ENCODE measurements around the gene SST. TPM values are rescaled to one million over a fixed set of nuclear protein-coding genes. Genes with fewer than 3 reads are reported as not detected.
"Not testable (repeated sequence)": the region's sequence is repeated elsewhere in the genome, so short reads cannot be mapped to it uniquely, and the experiment has no call there.

SST gene
- total RNA-seq, 1 donor from 2014 or later: not detected

- no peak overlapping the region for H3K4me3 Mint-ChIP-seq
- DNase-seq (ENCODE audit: low spot score): no peak
- H3K27me3 ChIP-seq: no peaks in the 10 kb centered on the region
- H3K27me3 Mint-ChIP-seq (ENCODE audit: insufficient read depth, low read depth): peaks cover 4% of the 10 kb centered on the region
- no peaks in the 10 kb centered on the region for H3F3A ChIP-seq (ENCODE audit: low read depth)
- H3K9me3 ChIP-seq (ENCODE audit: low read depth): no peaks in the 10 kb centered on the region
- TF ChIP-seq, protein P1, sequence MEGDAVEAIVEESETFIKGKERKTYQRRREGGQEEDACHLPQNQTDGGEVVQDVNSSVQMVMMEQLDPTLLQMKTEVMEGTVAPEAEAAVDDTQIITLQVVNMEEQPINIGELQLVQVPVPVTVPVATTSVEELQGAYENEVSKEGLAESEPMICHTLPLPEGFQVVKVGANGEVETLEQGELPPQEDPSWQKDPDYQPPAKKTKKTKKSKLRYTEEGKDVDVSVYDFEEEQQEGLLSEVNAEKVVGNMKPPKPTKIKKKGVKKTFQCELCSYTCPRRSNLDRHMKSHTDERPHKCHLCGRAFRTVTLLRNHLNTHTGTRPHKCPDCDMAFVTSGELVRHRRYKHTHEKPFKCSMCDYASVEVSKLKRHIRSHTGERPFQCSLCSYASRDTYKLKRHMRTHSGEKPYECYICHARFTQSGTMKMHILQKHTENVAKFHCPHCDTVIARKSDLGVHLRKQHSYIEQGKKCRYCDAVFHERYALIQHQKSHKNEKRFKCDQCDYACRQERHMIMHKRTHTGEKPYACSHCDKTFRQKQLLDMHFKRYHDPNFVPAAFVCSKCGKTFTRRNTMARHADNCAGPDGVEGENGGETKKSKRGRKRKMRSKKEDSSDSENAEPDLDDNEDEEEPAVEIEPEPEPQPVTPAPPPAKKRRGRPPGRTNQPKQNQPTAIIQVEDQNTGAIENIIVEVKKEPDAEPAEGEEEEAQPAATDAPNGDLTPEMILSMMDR (IDR thresholded peaks at IDR 0.05): no peak
- no peak for TF ChIP-seq EZH2phosphoT487 (IDR thresholded peaks at IDR 0.05)
- no peak for TF ChIP-seq EZH2 (IDR thresholded peaks at IDR 0.05)
- no peaks in the 10 kb centered on the region for H4K20me1 ChIP-seq (ENCODE audit: low read depth)
- no peak overlapping the region for H3K4me2 ChIP-seq
- H3K4me1 ChIP-seq: no peaks in the 10 kb centered on the region
- no peak overlapping the region for H3K27ac ChIP-seq
- no peaks in the 10 kb centered on the region for H3K36me3 ChIP-seq
- H3K9ac ChIP-seq: no peak overlapping the region
- H3K27ac Mint-ChIP-seq: no peak overlapping the region
- H3K36me3 Mint-ChIP-seq: no peaks in the 10 kb centered on the region
- no peak overlapping the region for H2AFZ ChIP-seq (replicated peaks)
- no peak overlapping the region for H3K4me3 ChIP-seq
- H3K4me1 Mint-ChIP-seq: no peaks in the 10 kb centered on the region
- no peaks in the 10 kb centered on the region for H3K9me3 Mint-ChIP-seq
- no peaks in the 10 kb centered on the region for H3K79me2 ChIP-seq (ENCODE audit: low read depth)
Measured at GRCh38 chr3:187651282-187651681, 18.9 kb downstream of the SST start.

- DNase-seq (ENCODE audit: low spot score): no peak
- Histone ChIP-seq H2AFZ (replicated peaks) (no peak overlapping the region), H3F3A (ENCODE audit: low read depth) (no peaks in the 10 kb centered on the region), H3K36me3 (no peaks in the 10 kb centered on the region), H3K9ac (no peak overlapping the region), H3K27ac (no peak overlapping the region), H3K79me2 (ENCODE audit: low read depth) (no peaks in the 10 kb centered on the region), H3K27me3 (no peaks in the 10 kb centered on the region), H4K20me1 (ENCODE audit: low read depth) (no peaks in the 10 kb centered on the region), H3K9me3 (ENCODE audit: low read depth) (no peaks in the 10 kb centered on the region), H3K4me3 (no peak overlapping the region), H3K4me2 (no peak overlapping the region), H3K4me1 (no peaks in the 10 kb centered on the region)
- H3K27ac Mint-ChIP-seq: no peak overlapping the region
- H3K36me3 Mint-ChIP-seq: no peaks in the 10 kb centered on the region
- TF ChIP-seq EZH2phosphoT487 (IDR thresholded peaks at IDR 0.05) (no peak), EZH2 (IDR thresholded peaks at IDR 0.05) (no peak)
- TF ChIP-seq, protein P1 (IDR thresholded peaks at IDR 0.05): no peak
- no peak overlapping the region for H3K4me3 Mint-ChIP-seq
- peaks cover 11% of the 10 kb centered on the region for H3K27me3 Mint-ChIP-seq (ENCODE audit: insufficient read depth, low read depth)
- no peaks in the 10 kb centered on the region for H3K9me3 Mint-ChIP-seq
- no peaks in the 10 kb centered on the region for H3K4me1 Mint-ChIP-seq
Measured at GRCh38 chr3:187648177-187648576, 22.0 kb downstream of the SST start.

DNA sequence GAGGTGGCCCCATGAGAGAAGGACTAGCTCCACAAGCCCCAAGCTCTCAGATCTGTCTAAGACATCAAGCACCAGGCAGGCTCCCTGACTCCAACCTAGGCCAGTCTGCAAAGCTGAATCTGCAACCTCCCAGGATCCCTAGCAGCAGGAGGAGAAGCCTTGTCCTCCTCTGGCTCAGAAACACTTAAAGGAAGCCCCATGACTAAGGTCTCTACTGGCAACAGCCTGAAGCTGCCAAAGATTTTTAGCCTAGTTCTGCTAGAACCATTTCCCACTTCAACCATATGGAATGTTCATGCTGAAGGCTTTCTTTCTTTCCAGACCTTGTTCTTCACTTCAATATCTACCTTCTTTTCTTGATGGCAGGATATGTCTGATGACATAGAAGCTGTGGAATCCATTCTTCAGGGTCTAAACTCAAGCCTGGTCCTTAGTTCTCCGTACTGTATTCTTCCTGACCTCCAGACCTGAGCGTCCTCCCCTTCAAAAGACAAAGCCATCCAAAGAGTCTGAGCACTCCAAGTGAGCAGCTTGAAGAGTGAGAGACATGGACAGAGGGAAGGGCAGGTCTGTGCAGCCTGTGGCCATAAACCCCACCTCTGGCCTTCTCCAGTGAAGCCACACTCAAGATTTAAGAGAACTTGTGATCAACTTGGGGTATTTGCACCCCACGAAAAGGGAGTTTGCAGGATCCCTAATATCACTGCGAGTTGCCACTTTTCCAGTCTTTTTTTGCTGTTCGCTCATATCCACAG lies 23.1 kb downstream of the SST start:
- no peak overlapping the region for H3K4me3 Mint-ChIP-seq
- H3K36me3 Mint-ChIP-seq: no peaks in the 10 kb centered on the region
- H3K27ac ChIP-seq: no peak overlapping the region
- no peak overlapping the region for H3K4me3 ChIP-seq
- no peaks in the 10 kb centered on the region for H3K4me1 Mint-ChIP-seq
- no peaks in the 10 kb centered on the region for H3K79me2 ChIP-seq (ENCODE audit: low read depth)
- TF ChIP-seq EZH2 (IDR thresholded peaks at IDR 0.05) (no peak), EZH2phosphoT487 (IDR thresholded peaks at IDR 0.05) (no peak)
- H3K4me2 ChIP-seq: no peak overlapping the region
- no peaks in the 10 kb centered on the region for H3K4me1 ChIP-seq
- no peak overlapping the region for H3K9ac ChIP-seq
- H2AFZ ChIP-seq (replicated peaks): no peak overlapping the region
- H3K36me3 ChIP-seq: no peaks in the 10 kb centered on the region
- no peak overlapping the region for H3K27ac Mint-ChIP-seq
- no peaks in the 10 kb centered on the region for H3K27me3 ChIP-seq
- H3F3A ChIP-seq (ENCODE audit: low read depth): no peaks in the 10 kb centered on the region
- DNase-seq (ENCODE audit: low spot score): no peak
- H3K27me3 Mint-ChIP-seq (ENCODE audit: insufficient read depth, low read depth): peaks cover 11% of the 10 kb centered on the region
- no peaks in the 10 kb centered on the region for H3K9me3 Mint-ChIP-seq
- no peaks in the 10 kb centered on the region for H4K20me1 ChIP-seq (ENCODE audit: low read depth)
- H3K9me3 ChIP-seq (ENCODE audit: low read depth): no peaks in the 10 kb centered on the region

- not testable (repeated sequence) for H3K79me2 ChIP-seq (ENCODE audit: low read depth); H3K4me3 Mint-ChIP-seq; H3K27me3 Mint-ChIP-seq (ENCODE audit: insufficient read depth, low read depth); H2AFZ ChIP-seq (replicated peaks); H3K27ac Mint-ChIP-seq; H3K9me3 Mint-ChIP-seq; H3K36me3 Mint-ChIP-seq; H3K4me1 ChIP-seq; H3K36me3 ChIP-seq; H3K9me3 ChIP-seq (ENCODE audit: low read depth); H4K20me1 ChIP-seq (ENCODE audit: low read depth); H3K27me3 ChIP-seq; H3K27ac ChIP-seq; H3K4me2 ChIP-seq; H3K9ac ChIP-seq; DNase-seq (ENCODE audit: low spot score); H3F3A ChIP-seq (ENCODE audit: low read depth); H3K4me1 Mint-ChIP-seq; H3K4me3 ChIP-seq
Measured at GRCh38 chr3:187645379-187645778, 24.8 kb downstream of the SST start.

Measured in neural progenitor cell (in vitro differentiated cells).